ENCODE results near the gene CDC14B.
"Not testable (repeated sequence)": the region's sequence is repeated elsewhere in the genome, so short reads cannot be mapped to it uniquely, and the experiment has no call there.

CDC14B gene

DNA sequence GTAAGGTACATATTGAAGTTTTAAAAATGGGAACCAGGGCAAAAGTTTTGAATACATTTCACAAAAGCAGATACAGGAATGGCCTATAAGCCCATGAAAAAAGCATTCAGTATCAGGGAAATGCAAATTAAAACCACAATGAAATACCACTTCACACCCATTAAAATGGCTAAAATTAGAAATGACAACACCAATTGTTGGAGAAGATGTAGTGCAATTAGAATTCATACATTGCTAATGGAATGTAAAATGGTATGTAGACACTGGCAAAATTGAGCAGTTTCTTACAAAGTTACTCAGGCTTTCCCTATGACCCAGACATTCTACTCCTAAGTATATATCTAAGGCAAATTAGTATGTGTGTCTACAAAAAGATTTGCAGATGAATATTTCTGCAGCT, 34.2 kb downstream of the CDC14B start:
- no peak for DNase-seq

DNA sequence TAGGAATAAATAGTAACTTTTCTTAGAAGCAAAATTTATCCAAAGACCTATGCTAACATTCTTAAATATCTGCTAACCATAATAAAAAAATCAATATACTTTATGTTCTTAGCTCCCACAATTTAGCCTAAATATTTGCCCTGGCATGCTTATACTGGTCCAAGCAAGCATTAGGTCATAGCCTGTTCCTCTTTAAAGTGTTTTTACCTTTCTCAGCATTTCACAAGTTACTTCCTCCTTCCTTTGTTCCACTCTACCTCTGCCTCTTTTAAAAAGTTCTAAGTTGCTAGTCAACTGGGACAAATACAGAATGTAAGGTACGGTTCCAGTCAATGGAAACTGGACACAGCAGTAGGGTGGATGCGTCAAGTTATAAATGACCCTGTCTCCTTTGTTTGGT, 37.4 kb downstream of the CDC14B start:
- not testable (repeated sequence) for DNase-seq

DNA sequence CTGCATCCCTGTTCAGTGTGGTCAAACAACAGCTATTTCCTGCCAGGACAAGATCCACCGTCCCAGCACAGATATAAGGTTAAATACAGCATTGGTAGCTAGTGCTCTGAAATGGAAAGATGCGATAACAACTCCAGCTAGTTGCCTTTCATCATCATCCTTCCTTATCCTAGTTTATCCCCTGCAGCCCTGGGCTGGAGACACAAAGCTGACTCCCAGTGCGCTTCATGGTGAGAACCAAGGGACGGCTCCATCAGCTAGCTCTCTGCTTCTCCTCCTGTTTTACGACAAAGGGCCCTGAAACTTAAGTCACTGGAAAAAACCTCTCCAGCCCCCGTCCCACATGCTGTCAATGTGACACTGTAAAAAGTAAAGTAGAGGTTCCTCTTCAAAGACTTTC, 37.9 kb downstream of the CDC14B start:
- DNase-seq = no peak

GRCh38 chr9:96581301-96581700, 38.3 kb downstream of the CDC14B start:
- no peak for DNase-seq

GRCh38 chr9:96574931-96575351, 44.7 kb downstream of the CDC14B start:
- no peak for DNase-seq

GRCh38 chr9:96574455-96574854, 45.2 kb downstream of the CDC14B start:
- DNase-seq = no peak

- no peak for DNase-seq
Observed at GRCh38 chr9:96567203-96567700, 52.4 kb downstream of the CDC14B start.

DNA sequence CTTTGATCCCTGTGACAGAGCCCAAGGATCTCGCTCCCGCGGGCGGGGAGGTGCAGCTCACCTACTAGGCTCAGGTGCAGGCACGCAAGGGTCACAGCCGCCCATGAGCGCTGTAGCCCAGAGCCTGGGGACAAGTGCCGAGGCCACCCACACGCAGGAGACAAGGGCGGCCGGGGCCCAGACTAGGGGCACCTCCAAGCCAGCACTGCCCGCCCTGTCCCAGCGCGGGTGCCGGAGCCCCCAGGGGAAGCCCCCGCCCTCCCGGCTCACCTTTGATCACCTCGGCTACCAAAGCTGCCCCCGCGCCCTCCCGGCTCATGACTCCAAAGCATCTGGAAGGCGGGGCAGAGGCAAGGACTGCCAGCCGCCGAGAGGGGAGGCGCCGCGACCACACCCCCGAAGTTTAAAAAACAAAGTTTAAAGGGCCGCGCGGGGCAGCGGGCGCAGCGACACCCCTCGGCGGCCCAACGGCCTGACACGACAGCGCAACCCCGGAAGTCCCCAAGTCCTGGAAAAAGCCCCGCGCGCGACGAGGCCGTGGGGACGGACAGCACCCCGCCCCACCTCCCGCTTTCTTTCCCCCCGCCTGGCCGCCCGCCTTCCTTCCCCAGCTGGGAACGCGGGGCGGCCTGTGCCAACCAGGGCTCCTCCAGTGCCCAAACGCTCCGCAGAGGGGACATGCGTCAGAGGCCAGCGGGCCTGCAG, 53.0 kb downstream of the CDC14B start:
- DNase-seq = no peak

GRCh38 chr9:96565671-96566497, 53.8 kb downstream of the CDC14B start:
- DNase-seq = no peak

- no peak for DNase-seq
Observed at GRCh38 chr9:96564217-96564616, 55.4 kb downstream of the CDC14B start.

- DNase-seq = no peak
Observed at GRCh38 chr9:96559339-96559943, 60.2 kb downstream of the CDC14B start.

GRCh38 chr9:96557921-96558320, 61.7 kb downstream of the CDC14B start:
- no peak for DNase-seq

DNA sequence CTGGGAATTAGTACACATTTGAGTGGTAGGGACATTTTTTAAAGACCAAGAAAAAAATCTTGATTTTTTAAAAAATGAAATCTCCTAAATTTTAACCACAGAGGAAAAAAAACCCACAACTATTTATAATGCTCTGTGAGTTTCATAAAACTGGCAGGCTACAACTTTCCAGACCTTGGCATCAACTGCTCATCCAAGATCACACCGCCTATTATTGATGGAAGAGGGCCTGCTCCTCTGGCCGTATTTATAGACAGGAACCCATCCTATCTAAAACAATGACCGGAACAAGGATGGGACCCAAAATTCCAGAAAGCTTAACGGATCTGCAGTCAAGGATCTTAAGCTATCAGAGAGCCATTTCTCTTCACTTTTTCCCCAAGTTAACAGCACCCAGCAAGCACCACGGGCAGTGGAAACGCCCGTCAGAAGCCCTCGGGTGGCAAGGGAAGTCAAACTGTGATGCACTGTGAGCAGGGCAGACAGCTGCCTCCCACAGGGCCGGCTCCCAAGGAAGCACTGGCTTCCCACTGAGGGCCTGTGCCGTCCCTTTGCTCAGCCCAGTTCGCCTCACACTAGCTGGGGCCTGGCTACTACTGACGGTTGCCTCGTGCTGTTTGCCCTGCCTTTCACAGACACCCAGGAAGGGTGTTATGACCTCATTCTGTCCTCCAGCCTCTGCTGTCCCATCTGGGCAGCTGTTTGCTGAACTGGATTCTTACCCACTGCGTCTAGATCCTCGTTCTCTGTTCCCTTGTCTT, 62.8 kb downstream of the CDC14B start:
- DNase-seq = no peak

- no peak for DNase-seq
Observed at GRCh38 chr9:96555567-96556386, 63.9 kb downstream of the CDC14B start.

DNA sequence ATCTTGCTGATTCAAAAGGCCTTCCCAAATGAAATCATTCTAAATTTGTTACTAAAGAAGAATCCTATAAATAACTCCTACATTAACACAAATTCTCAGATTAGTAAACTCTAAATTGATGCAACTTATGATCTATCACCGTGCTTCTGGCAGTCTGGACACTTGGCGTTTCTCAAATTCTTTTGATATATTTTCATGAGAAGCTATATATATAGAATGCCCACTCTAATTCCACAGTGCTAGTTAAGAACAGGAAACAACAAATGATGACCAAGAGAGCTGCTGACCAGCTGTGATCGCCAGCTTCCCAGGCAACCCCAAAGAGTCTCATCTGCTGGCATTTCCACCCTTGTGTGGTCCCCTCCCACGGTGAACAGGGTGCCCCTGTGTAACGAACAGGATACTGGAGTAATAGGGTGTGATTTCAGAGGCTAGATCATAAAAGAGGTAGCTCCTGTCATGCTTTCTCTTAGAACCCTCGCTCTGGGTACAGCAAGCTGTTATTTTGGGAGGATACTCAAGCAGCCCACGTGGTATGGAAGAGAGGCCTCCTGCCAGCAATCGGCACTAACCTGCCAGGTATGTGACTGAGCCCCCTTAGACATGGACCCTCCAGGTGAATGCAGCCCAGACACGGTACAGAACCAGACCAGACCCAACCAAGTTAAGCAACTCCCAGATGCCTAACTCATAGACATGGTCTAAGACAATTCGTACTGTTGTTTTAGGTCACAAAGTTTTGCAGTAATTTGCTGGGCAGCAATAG, 64.7 kb downstream of the CDC14B start:
- no peak for DNase-seq

- DNase-seq = no peak
Observed at GRCh38 chr9:96554326-96554725, 65.3 kb downstream of the CDC14B start.

GRCh38 chr9:96553070-96553469, 66.6 kb downstream of the CDC14B start:
- DNase-seq = no peak

DNA sequence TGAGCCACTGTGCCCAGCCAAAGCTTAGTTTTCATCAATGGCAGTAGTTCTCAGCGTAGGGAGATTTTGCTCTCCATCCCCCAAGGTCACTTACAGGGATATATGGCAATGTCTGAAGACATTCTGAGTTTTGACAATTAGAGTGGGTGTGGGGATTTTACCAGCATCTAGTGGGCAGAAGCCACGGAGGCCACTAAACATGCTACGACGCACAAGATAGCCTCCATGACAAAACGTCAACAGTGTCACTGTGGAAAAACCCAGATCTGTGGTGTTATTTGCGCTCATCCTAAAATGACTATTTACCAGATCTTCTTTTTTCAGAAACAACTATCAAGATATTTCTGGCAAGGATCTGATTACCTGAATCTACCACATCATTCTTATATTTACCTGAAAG, 68.2 kb downstream of the CDC14B start:
- DNase-seq = no peak

DNA sequence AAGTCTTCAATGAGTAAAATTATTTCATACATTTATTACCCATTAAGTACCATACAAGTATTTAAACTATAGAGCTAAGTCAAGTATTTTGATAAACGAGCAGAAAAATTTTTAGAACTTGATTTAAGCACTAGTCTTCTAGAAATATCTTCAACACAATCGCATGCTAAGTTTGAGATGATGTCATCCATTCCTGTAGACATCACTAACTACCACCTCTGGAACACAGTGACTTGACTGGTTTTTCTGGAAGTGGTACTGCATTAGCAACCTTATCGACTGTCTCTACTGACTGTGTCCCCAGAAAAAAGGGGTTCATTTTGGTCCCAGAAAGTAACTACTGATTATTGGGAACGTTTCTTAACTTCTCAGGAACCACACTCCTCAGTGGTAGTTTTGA, 69.0 kb downstream of the CDC14B start:
- no peak for DNase-seq

DNA sequence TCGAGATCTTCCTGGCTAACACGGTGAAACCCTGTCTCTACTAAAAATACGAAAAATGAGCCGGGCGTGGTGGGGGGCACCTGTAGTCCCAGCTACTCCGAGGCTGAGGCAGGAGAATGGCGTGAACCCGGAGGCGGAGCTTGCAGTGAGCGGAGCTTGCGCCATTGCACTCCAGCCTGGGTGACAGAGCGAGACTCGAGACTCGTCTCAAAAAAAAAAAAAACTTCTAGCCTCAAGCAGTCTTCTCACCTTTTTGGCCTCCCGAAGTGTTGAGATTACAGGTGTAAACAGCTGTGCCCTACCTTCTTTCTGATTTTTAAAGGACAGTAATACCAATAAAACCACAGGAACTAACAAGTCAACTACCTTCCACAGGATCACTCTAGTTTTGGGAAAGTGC, 76.5 kb downstream of the CDC14B start:
- DNase-seq = not testable (repeated sequence)

DNA sequence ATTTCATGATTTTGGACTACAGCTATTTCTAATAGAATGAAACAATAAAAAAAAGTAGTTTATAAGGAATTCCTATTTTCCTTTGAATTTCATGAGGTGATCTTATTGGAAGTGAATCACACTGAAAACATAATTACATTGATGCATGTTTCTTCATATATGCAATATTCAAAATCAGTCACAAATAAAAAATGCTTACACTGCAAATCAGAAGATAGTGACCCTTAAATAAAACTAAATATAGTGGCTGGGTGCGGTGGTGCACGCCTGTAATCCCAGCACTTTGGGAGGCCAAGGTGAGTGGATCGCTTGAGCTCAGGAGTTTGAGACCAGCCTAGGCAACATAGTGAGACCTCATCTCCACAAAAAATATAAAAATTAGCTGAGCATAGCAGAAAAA, 79.5 kb downstream of the CDC14B start:
- no peak for DNase-seq

All from NCI-H2081 treated with DMSO at 0.1 percent for 48 hours (cell line).